Body of pancreas (tissue), 4 donors: ENCODE results near the gene SLC26A3. TPM values are rescaled to one million over a fixed set of nuclear protein-coding genes. Genes with fewer than 3 reads are reported as not detected.

Experiments
- ATAC-seq: fragments of 150-250 bp; one replicate; pipeline ENCODE4 v1.9.1; 2016
- DNase-seq, 4 donors: peaks; one replicate each; pipeline ENCODE4 v3.0.0-alpha.2; 2019
- H3K27ac ChIP-seq, 4 donors: fragments of 200-600 bp; sonication (generic); 1 replicate in 3 of 4; 2 replicates in 1 of 4; pipeline versions ENCODE4 v1.5.1 to v1.6.1; 2016 to 2019; ENCODE audit warnings: mild to moderate bottlenecking in 1 of 4, mixed read lengths in 1 of 4, moderate library complexity in 1 of 4
- H3K27me3 ChIP-seq, 2 donors: fragments of 200-600 bp; sonication (generic); one replicate each; pipeline ENCODE4 v1.6.0; 2016; ENCODE audit warnings: mild to moderate bottlenecking in 1 of 2
- H3K36me3 ChIP-seq, 2 donors: fragments of 200-600 bp; sonication (generic); replicated peaks in 1 of 2; 2 replicates each; pipeline ENCODE4 v1.5.1; 2016; ENCODE audit warnings: low read depth in 2 of 2; ENCODE audit not compliant: insufficient read depth in 1 of 2
- H3K4me1 ChIP-seq: fragments of 200-600 bp; sonication (generic); one replicate; pipeline ENCODE4 v1.6.0; 2016
- H3K4me3 ChIP-seq, 2 donors: fragments of 200-600 bp; sonication (generic); 1 replicate in 1 of 2; 2 replicates in 1 of 2; pipeline ENCODE4 v1.5.1; 2016 to 2019
- H3K9me3 ChIP-seq, 3 donors: fragments of 200-600 bp; sonication (generic); 1 replicate in 2 of 3; 2 replicates in 1 of 3; pipeline ENCODE4 v1.5.1; 2016
- CTCF ChIP-seq, 7 experiments: fragments of 450-650 bp in 4 of 7; fragments of 200-600 bp in 3 of 7; sonication (generic) in 3 of 7; IDR thresholded peaks; one replicate each; pipeline ENCODE4 v1.5.1; 2016 to 2019; ENCODE audit warnings: antibody characterized with exemption in 7 of 7
- POLR2A ChIP-seq, 3 donors: fragments of 450-650 bp; IDR thresholded peaks; one replicate each; pipeline ENCODE4 v1.6.1; 2016; ENCODE audit warnings: antibody characterized with exemption in 3 of 3, mild to moderate bottlenecking in 2 of 3
- WGBS, 2 donors: methylation state at CpG; one replicate each; pipeline ENCODE4 v1.1.5; 2017; 5-methylcytosine and 5-hydroxymethylcytosine counted together
- intact Hi-C: fragments of 100-400 bp; cut with DNase I; formaldehyde crosslinking; loops from one replicate; pipeline ENCODE4 v1.15.1; 2023
- total RNA-seq, 2 donors: library from RNA; depleted of rRNA; stranded (reverse); fragments of >200 nt; gene quantifications; one replicate each; pipeline ENCODE4 v1.1.0, GENCODE V29; 2016

SLC26A3 gene
- total RNA-seq, 2 donors from 2014 or later = not detected

- no peak overlapping the region for H3K4me3 ChIP-seq
- no peaks in the 10 kb centered on the region for H3K36me3 ChIP-seq
- H3K4me1 ChIP-seq = peaks cover 9% of the 10 kb centered on the region
- intact Hi-C loops = no loop called here
- DNase-seq (no peak), ATAC-seq (no peak)
- H3K9me3 ChIP-seq = no peaks in the 10 kb centered on the region
- no peaks in the 10 kb centered on the region for H3K27me3 ChIP-seq
- TF ChIP-seq CTCF (IDR thresholded peaks at IDR 0.05) (no peak), POLR2A (IDR thresholded peaks at IDR 0.05) (no peak)
- H3K27ac ChIP-seq = no peak overlapping the region
- WGBS, 2 donors = 69 to 72% methylated on average over 6 of the region's 6 CpGs
These were observed 13.1 kb upstream of the SLC26A3 start for GRCh38 chr7:107816011-107816566.

GRCh38 chr7:107815254-107815882 is 12.3 kb upstream of the SLC26A3 start:
- WGBS, 2 donors = 54 to 64% methylated on average over 4 of the region's 4 CpGs

GRCh38 chr7:107813524-107813923 is 10.5 kb upstream of the SLC26A3 start:
- TF ChIP-seq CTCF (IDR thresholded peaks at IDR 0.05) (no peak), POLR2A (IDR thresholded peaks at IDR 0.05) (no peak)
- DNase-seq = no peak
- intact Hi-C loops = no loop called here
- Histone ChIP-seq H3K27me3 (no peaks in the 10 kb centered on the region), H3K9me3 (no peaks in the 10 kb centered on the region), H3K4me1 (peaks cover 9% of the 10 kb centered on the region), H3K36me3 (no peaks in the 10 kb centered on the region), H3K4me3 (no peak overlapping the region), H3K27ac (no peak overlapping the region)
- 76 to 83% methylated on average over 3 of the region's 3 CpGs for WGBS, 2 donors
- ATAC-seq = no peak

More at GRCh38 chr7:107815254-107815882, 12.3 kb upstream of the SLC26A3 start:
- no peaks in the 10 kb centered on the region for H3K9me3 ChIP-seq
- no peak overlapping the region for H3K27ac ChIP-seq
- intact Hi-C loops = no loop called here
- ATAC-seq (no peak), DNase-seq (no peak)
- peaks cover 9% of the 10 kb centered on the region for H3K4me1 ChIP-seq
- H3K4me3 ChIP-seq = no peak overlapping the region
- H3K27me3 ChIP-seq = no peaks in the 10 kb centered on the region
- TF ChIP-seq POLR2A (IDR thresholded peaks at IDR 0.05) (no peak), CTCF (IDR thresholded peaks at IDR 0.05) (no peak)
- no peaks in the 10 kb centered on the region for H3K36me3 ChIP-seq

- intact Hi-C loops = no loop called here
- H3K36me3 ChIP-seq = no peaks in the 10 kb centered on the region
- DNase-seq = no peak
- H3K9me3 ChIP-seq = no peaks in the 10 kb centered on the region
- WGBS, 2 donors = 80 to 86% methylated on average over 5 of the region's 5 CpGs
- TF ChIP-seq POLR2A (IDR thresholded peaks at IDR 0.05) = no peak
- TF ChIP-seq CTCF (IDR thresholded peaks at IDR 0.05) = no peak
- H3K27ac ChIP-seq = no peak overlapping the region
- no peaks in the 10 kb centered on the region for H3K27me3 ChIP-seq
- no peak overlapping the region for H3K4me3 ChIP-seq
- ATAC-seq = no peak
- H3K4me1 ChIP-seq = peaks cover 9% of the 10 kb centered on the region
These were observed 8.9 kb upstream of the SLC26A3 start for GRCh38 chr7:107811934-107812333.

GRCh38 chr7:107810626-107811025 is 7.6 kb upstream of the SLC26A3 start:
- WGBS, 2 donors = 92 to 94% methylated on average over 3 of the region's 3 CpGs
- H3K36me3 ChIP-seq = no peaks in the 10 kb centered on the region

More at GRCh38 chr7:107810626-107811025, 7.6 kb upstream of the SLC26A3 start:
- Histone ChIP-seq H3K27me3 (no peaks in the 10 kb centered on the region), H3K27ac (no peak overlapping the region), H3K9me3 (no peaks in the 10 kb centered on the region), H3K4me3 (no peak overlapping the region), H3K4me1 (peaks cover under 1% of the 10 kb centered on the region)
- ATAC-seq (no peak), DNase-seq (no peak)
- intact Hi-C loops = no loop called here
- no peak for TF ChIP-seq CTCF (IDR thresholded peaks at IDR 0.05)
- no peak for TF ChIP-seq POLR2A (IDR thresholded peaks at IDR 0.05)
